ENCODE results near the gene RAP1GAP. TPM values are rescaled to one million over a fixed set of nuclear protein-coding genes. Genes with fewer than 3 reads are reported as not detected.

Gene RAP1GAP
- polyA plus RNA-seq, 3 donors = 0.04 TPM; not detected in 2

- peaks cover 4% of the 10 kb centered on the region for H3K4me1 Mint-ChIP-seq
- H3K36me3 ChIP-seq (replicated peaks in 1 of 2; ENCODE audit: control insufficient read depth in 1 of 2, insufficient read depth in 2 of 2, low read length in 2 of 2) = no peaks in the 10 kb centered on the region
- H3K4me2 ChIP-seq (replicated peaks; ENCODE audit: extremely low read depth, low read length, poor library complexity, severe bottlenecking) = no peak overlapping the region
- H3K4me3 Mint-ChIP-seq = peak overlapping the region in 1 of 2 donors; percentile 72
- peaks cover 5 to 32% of the 10 kb centered on the region in 2 donors for H3K27me3 ChIP-seq (ENCODE audit: control insufficient read depth in 2 of 2, insufficient read depth in 2 of 2, low read length in 2 of 2)
- no peaks in the 10 kb centered on the region for H3K4me1 ChIP-seq (ENCODE audit: control insufficient read depth in 1 of 2, insufficient read depth in 2 of 2, low read length in 2 of 2)
- DNase-seq = no peak
- peaks cover 0 to 2% of the 10 kb centered on the region in 2 donors for H3K36me3 Mint-ChIP-seq
- H3K27me3 Mint-ChIP-seq (ENCODE audit: low read depth in 3 of 3) = peaks cover 27 to 57% (median 38%) of the 10 kb centered on the region in 3 donors
- H3K4me3 ChIP-seq (replicated peaks in 1 of 3; ENCODE audit: low read depth in 2 of 3, low read length in 3 of 3) = no peak overlapping the region
- WGBS (ENCODE audit: insufficient coverage) = 33% methylated on average over 32 of the region's 39 CpGs
- no peak overlapping the region for H2AFZ ChIP-seq (ENCODE audit: insufficient read depth, low read depth, low read length, poor library complexity, severe bottlenecking)
- intact Hi-C loops (cut with micrococcal nuclease) = no loop called here
- H4K20me1 ChIP-seq (ENCODE audit: insufficient read depth, low read length) = no peaks in the 10 kb centered on the region
- H3K79me2 ChIP-seq (ENCODE audit: insufficient read depth, low read length) = no peaks in the 10 kb centered on the region
- no peaks in the 10 kb centered on the region for H3K9me3 ChIP-seq (replicated peaks in 1 of 2; ENCODE audit: control insufficient read depth in 1 of 2, insufficient read depth in 1 of 2, low read length in 2 of 2)
- H3K9ac ChIP-seq (ENCODE audit: insufficient read depth, low read length, poor library complexity, severe bottlenecking) = no peak overlapping the region
- H3K9me3 Mint-ChIP-seq = peaks cover 0 to 5% (median 0%) of the 10 kb centered on the region in 7 donors
- H3K27ac ChIP-seq (ENCODE audit: low read depth in 1 of 2, low read length in 2 of 2) = no peak overlapping the region
- H3K27ac Mint-ChIP-seq = no peak overlapping the region
- no peak for TF ChIP-seq CTCF (IDR thresholded peaks at IDR 0.05)
Measured at GRCh38 chr1:21621761-21622436, 47.3 kb downstream of the RAP1GAP start.

- Histone ChIP-seq H3K9ac (ENCODE audit: insufficient read depth, low read length, poor library complexity, severe bottlenecking) (no peak overlapping the region), H3K4me3 (replicated peaks in 1 of 3; ENCODE audit: low read depth in 2 of 3, low read length in 3 of 3) (no peak overlapping the region), H3K79me2 (ENCODE audit: insufficient read depth, low read length) (no peaks in the 10 kb centered on the region), H3K9me3 (replicated peaks in 1 of 2; ENCODE audit: control insufficient read depth in 1 of 2, insufficient read depth in 1 of 2, low read length in 2 of 2) (no peaks in the 10 kb centered on the region), H3K4me2 (replicated peaks; ENCODE audit: extremely low read depth, low read length, poor library complexity, severe bottlenecking) (no peak overlapping the region), H3K36me3 (replicated peaks in 1 of 2; ENCODE audit: control insufficient read depth in 1 of 2, insufficient read depth in 2 of 2, low read length in 2 of 2) (no peaks in the 10 kb centered on the region), H3K4me1 (ENCODE audit: control insufficient read depth in 1 of 2, insufficient read depth in 2 of 2, low read length in 2 of 2) (no peaks in the 10 kb centered on the region), H3K27ac (ENCODE audit: low read depth in 1 of 2, low read length in 2 of 2) (no peak overlapping the region), H2AFZ (ENCODE audit: insufficient read depth, low read depth, low read length, poor library complexity, severe bottlenecking) (no peak overlapping the region), H4K20me1 (ENCODE audit: insufficient read depth, low read length) (no peaks in the 10 kb centered on the region), H3K27me3 (ENCODE audit: control insufficient read depth in 2 of 2, insufficient read depth in 2 of 2, low read length in 2 of 2) (peaks cover 5 to 32% of the 10 kb centered on the region in 2 donors)
- Mint-ChIP-seq H3K4me1 (peaks cover 4% of the 10 kb centered on the region), H3K27me3 (ENCODE audit: low read depth in 3 of 3) (peaks cover 27 to 55% (median 38%) of the 10 kb centered on the region in 3 donors), H3K36me3 (peaks cover 0 to 2% of the 10 kb centered on the region in 2 donors), H3K4me3 (peak overlapping the region in 1 of 2 donors; percentile 72), H3K27ac (no peak overlapping the region), H3K9me3 (peaks cover 0 to 5% (median 0%) of the 10 kb centered on the region in 7 donors)
- 85% methylated on average over 6 of the region's 7 CpGs for WGBS (ENCODE audit: insufficient coverage)
- TF ChIP-seq CTCF (IDR thresholded peaks at IDR 0.05) = no peak
- DNase-seq = no peak
- intact Hi-C loops (cut with micrococcal nuclease) = no loop called here
Measured at GRCh38 chr1:21621051-21621450, 48.1 kb downstream of the RAP1GAP start.
